HG03378 (cell line): ENCODE measurements around the gene EEF1A2.

Experiments
- ATAC-seq: cut with Tn5 transposase; IDR thresholded peaks from one replicate; pipeline ENCODE4 v1.9.1; 2021; ENCODE audit warnings: mild to moderate bottlenecking, moderate library complexity; ENCODE audit not compliant: unreplicated experiment

Gene EEF1A2

GRCh38 chr20:63537525-63538203, 38.8 kb upstream of the EEF1A2 start:
- peak; percentile 80 for ATAC-seq

GRCh38 chr20:63536997-63537524, 38.2 kb upstream of the EEF1A2 start, which contains the start of gene PTK6:
Gene PTK6, minus strand, starts transcription at chr20:63537376. Its CDS starts 62 bp downstream, at chr20:63537314.
- no peak for ATAC-seq

- ATAC-seq: no peak
Measured at GRCh38 chr20:63536241-63536977, 37.5 kb upstream of the EEF1A2 start.

- no peak for ATAC-seq
Measured at GRCh38 chr20:63534831-63535651, 36.2 kb upstream of the EEF1A2 start.

GRCh38 chr20:63534427-63534830, 35.5 kb upstream of the EEF1A2 start:
- no peak for ATAC-seq

- ATAC-seq: no peak
Measured at GRCh38 chr20:63533871-63534393, 35.0 kb upstream of the EEF1A2 start.

GRCh38 chr20:63533388-63533787, 34.5 kb upstream of the EEF1A2 start:
- no peak for ATAC-seq

GRCh38 chr20:63532449-63532971, 33.6 kb upstream of the EEF1A2 start:
- ATAC-seq: no peak

- ATAC-seq: no peak
Measured at GRCh38 chr20:63531686-63532448, 33.0 kb upstream of the EEF1A2 start.

GRCh38 chr20:63530788-63531160, 31.9 kb upstream of the EEF1A2 start:
- ATAC-seq: no peak

- ATAC-seq: no peak
Measured at GRCh38 chr20:63529861-63530787, 31.2 kb upstream of the EEF1A2 start.

- ATAC-seq: no peak
Measured at GRCh38 chr20:63529180-63529860, 30.4 kb upstream of the EEF1A2 start.

- no peak for ATAC-seq
Measured at GRCh38 chr20:63527184-63527583, 28.3 kb upstream of the EEF1A2 start.

- no peak for ATAC-seq
Measured at GRCh38 chr20:63525971-63526370, 27.1 kb upstream of the EEF1A2 start.

- no peak for ATAC-seq
Measured at GRCh38 chr20:63525185-63525584, 26.3 kb upstream of the EEF1A2 start.

GRCh38 chr20:63522981-63523611, 24.2 kb upstream of the EEF1A2 start:
- ATAC-seq: no peak

- no peak for ATAC-seq
Measured at GRCh38 chr20:63522091-63522868, 23.4 kb upstream of the EEF1A2 start.
